Loucy (cell line): ENCODE results near the gene ASXL1.
"Not testable (repeated sequence)": the region's sequence is repeated elsewhere in the genome, so short reads cannot be mapped to it uniquely, and the experiment has no call there.

Experiments used
- H2AFZ ChIP-seq: fragments of 200-600 bp; sonication (generic); 2 replicates; pipeline ENCODE4 v1.6.0; 2016; ENCODE audit warnings: antibody characterized with exemption, mild to moderate bottlenecking, low read length, moderate library complexity
- H3F3A ChIP-seq: fragments of 200-600 bp; 2 replicates; pipeline ENCODE4 v1.6.0; 2016; ENCODE audit warnings: antibody characterized with exemption, low read depth, mild to moderate bottlenecking
- H3K27me3 ChIP-seq: fragments of 200-600 bp; sonication (generic); 2 replicates; pipeline ENCODE4 v1.6.1; 2014; ENCODE audit warnings: low read length, mild to moderate bottlenecking; ENCODE audit not compliant: insufficient read depth, poor library complexity, severe bottlenecking
- H3K36me3 ChIP-seq: fragments of 200-600 bp; sonication (generic); 2 replicates; pipeline ENCODE4 v1.6.1; 2016; ENCODE audit warnings: low read length; ENCODE audit not compliant: insufficient read depth
- H3K4me1 ChIP-seq: fragments of 200-600 bp; sonication (generic); 2 replicates; pipeline ENCODE4 v1.5.1; 2014; ENCODE audit warnings: low read length, mild to moderate bottlenecking; ENCODE audit not compliant: insufficient read depth, poor library complexity, severe bottlenecking
- H3K4me2 ChIP-seq: fragments of 200-600 bp; sonication (generic); 2 replicates; pipeline ENCODE4 v1.6.0; 2014; ENCODE audit warnings: antibody characterized with exemption, low read length, low read depth, mild to moderate bottlenecking; ENCODE audit not compliant: poor library complexity, severe bottlenecking
- H3K4me3 ChIP-seq: fragments of 200-600 bp; sonication (generic); 2 replicates; pipeline ENCODE4 v1.5.1; 2014; ENCODE audit warnings: low read length, mild to moderate bottlenecking, mixed read lengths; ENCODE audit not compliant: poor library complexity, severe bottlenecking
- H3K79me2 ChIP-seq: fragments of 200-600 bp; sonication (generic); 2 replicates; pipeline ENCODE4 v1.6.1; 2014; ENCODE audit warnings: low read length; ENCODE audit not compliant: insufficient read depth
- H3K9ac ChIP-seq: fragments of 200-600 bp; sonication (generic); 2 replicates; pipeline ENCODE4 v1.6.0; 2014; ENCODE audit warnings: mild to moderate bottlenecking, low read depth, low read length, moderate library complexity; ENCODE audit not compliant: poor library complexity, severe bottlenecking
- H3K9me2 ChIP-seq: fragments of 200-600 bp; sonication (generic); replicated peaks from 2 replicates; pipeline ENCODE4 v1.6.1; 2016; ENCODE audit warnings: low read depth, low read length, mixed read lengths
- H3K9me3 ChIP-seq: fragments of 200-600 bp; sonication (generic); 2 replicates; pipeline ENCODE4 v1.6.1; 2014; ENCODE audit warnings: mild to moderate bottlenecking, antibody characterized with exemption, low read length, low read depth; ENCODE audit not compliant: insufficient read depth
- H4K20me1 ChIP-seq: fragments of 200-600 bp; sonication (generic); 2 replicates; pipeline ENCODE4 v1.6.0; 2014; ENCODE audit warnings: antibody characterized with exemption, low read length, mild to moderate bottlenecking; ENCODE audit not compliant: insufficient read depth, poor library complexity, severe bottlenecking
- CTCF ChIP-seq: fragments of 200-600 bp; sonication (generic); conservative IDR thresholded peaks from 2 replicates; pipeline ENCODE4 v1.5.1; 2014; ENCODE audit warnings: mild to moderate bottlenecking, antibody characterized with exemption, low read length
- EZH2phosphoT487 ChIP-seq: fragments of 200-600 bp; IDR thresholded peaks from 2 replicates; pipeline ENCODE4 v1.6.1; 2018; ENCODE audit warnings: antibody characterized with exemption, mild to moderate bottlenecking, moderate library complexity, borderline replicate concordance

Gene ASXL1

DNA sequence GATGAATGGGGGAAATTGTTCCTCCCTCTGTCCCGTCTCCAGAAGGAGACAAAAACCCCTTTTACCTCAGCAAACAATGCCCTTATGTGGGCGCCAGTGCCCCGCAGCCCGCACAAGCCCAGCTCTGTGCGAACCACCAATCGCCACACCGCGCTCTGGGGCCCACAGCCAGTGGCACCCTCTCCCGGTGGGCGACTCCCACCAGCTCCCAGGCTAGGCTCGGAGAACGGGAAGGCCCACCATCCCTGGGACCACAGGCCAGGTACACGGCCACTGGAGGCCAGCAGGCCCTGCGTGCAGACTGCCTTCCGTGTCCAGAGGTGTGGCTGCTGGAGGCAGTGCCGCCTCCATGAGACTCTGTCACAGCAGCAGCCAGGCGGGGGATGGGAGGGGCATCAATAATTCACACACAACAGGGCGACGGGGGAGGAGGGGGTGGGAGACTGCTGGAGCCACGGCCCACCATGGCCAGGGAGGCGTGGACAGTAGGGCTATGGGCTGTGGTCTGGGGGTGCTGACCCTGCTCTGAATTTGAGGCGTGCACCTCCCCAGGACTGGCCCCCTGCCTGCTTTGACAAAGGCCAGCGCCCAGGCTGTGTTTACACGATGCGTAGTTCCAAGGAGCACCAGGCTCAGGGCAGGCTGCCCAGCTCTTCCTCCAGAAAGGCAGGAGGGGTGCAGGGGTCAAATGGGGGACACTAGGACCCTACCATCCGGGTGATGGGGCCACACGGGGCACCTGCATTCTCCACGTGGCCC is 105.7 kb downstream of the ASXL1 start:
- peaks cover 66% of the 10 kb centered on the region for H4K20me1 ChIP-seq
- TF ChIP-seq CTCF = no peak
- no peak for TF ChIP-seq EZH2phosphoT487

DNA sequence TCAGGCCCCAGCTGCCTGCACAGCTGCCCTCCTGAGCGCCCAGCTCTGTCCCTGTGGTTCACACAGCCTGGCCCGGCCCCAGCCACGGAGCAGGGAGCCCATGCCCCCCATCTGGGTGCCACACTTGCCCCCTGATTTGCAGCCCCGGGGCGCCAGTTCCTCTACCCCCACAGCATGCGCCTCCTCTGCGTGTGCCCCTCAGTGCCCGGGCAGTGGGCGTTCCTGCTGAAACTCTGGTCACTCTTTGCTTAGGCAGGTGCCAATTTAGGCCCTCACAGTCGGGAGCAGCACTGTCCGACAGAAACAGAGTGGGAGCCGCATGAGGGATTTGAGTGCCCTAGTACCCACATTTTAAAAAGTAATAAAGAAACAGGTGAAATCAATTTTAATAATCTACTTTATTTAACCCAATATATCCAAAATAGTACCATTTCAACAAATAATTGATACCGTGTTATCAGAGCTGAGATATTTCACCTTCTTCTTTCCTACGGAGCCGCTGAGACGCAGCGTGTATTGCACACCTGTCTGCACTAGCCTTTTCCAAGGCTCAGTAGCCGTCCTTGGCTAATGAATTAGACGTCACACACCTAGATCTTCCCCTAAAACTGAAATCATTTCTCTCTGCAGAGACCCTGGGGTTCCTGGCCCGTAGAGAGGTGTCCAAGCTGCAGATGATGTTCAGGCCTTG is 106.4 kb downstream of the ASXL1 start:
- Histone ChIP-seq H3K4me1 (no peaks in the 10 kb centered on the region), H3K36me3 (peaks cover 86% of the 10 kb centered on the region; the same call in 1 of the 2 replicates), H3K4me2 (no peak overlapping the region), H3F3A (no peaks in the 10 kb centered on the region), H4K20me1 (peaks cover 70% of the 10 kb centered on the region), H3K9me2 (no peaks in the 10 kb centered on the region), H2AFZ (no peak overlapping the region), H3K79me2 (peaks cover 83% of the 10 kb centered on the region), H3K4me3 (no peak overlapping the region), H3K9me3 (no peaks in the 10 kb centered on the region), H3K9ac (no peak overlapping the region), H3K27me3 (no peaks in the 10 kb centered on the region)
- no peak for TF ChIP-seq EZH2phosphoT487
- no peak for TF ChIP-seq CTCF

More for the DNA sequence above, 105.7 kb downstream of the ASXL1 start:
- H3K27me3 ChIP-seq = no peaks in the 10 kb centered on the region
- H3K36me3 ChIP-seq = peaks cover 87% of the 10 kb centered on the region; the same call in 1 of the 2 replicates
- no peaks in the 10 kb centered on the region for H3K9me2 ChIP-seq
- H3K79me2 ChIP-seq = peaks cover 76% of the 10 kb centered on the region
- no peak overlapping the region for H2AFZ ChIP-seq
- no peak overlapping the region for H3K4me3 ChIP-seq
- H3F3A ChIP-seq = no peaks in the 10 kb centered on the region
- no peak overlapping the region for H3K4me2 ChIP-seq
- no peaks in the 10 kb centered on the region for H3K9me3 ChIP-seq
- no peak overlapping the region for H3K9ac ChIP-seq
- no peaks in the 10 kb centered on the region for H3K4me1 ChIP-seq

DNA sequence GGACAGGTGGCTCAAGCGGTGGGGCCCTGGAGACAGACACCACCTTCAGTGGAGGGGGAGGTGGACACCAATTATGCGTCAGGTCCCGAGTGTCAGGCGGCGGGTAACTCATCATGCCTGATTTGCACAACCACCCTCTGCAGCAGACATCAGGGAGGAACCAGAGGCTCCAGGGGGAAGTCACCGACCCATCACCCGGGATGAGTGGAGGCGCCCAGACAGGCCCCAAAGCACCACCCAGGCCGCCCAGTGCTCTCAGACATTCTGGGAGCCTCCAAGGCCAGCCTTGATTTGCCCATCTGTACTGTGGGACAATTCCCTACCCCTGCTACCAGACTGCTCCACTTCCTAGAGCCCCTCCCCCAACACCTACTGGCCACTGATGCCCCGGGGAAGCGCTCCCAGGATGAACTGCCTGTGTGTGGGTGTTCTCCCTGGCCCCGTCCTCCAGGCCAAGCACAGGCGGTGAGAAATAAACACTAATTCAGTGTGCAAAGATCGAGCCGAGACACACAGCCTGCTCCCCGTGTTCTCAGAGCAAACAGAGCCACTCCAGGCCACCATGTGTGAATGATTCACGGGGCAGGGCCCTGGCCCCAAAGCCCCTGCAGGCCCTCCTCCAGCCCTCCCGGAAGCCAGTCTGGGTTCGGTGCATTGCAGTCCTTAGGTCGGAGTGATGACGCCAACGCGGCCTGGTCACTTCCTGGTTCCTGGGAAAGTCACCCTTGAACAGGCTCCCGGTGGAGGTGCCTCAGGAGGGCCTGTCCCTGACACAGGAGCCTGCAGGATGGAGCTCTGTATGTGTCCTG is 107.2 kb downstream of the ASXL1 start:
- H3K9me2 ChIP-seq = no peaks in the 10 kb centered on the region
- no peak overlapping the region for H2AFZ ChIP-seq
- no peak for TF ChIP-seq CTCF
- TF ChIP-seq EZH2phosphoT487 = no peak
- H3K79me2 ChIP-seq = peaks cover 83% of the 10 kb centered on the region
- no peaks in the 10 kb centered on the region for H3K9me3 ChIP-seq
- no peaks in the 10 kb centered on the region for H3K4me1 ChIP-seq
- peaks cover 85% of the 10 kb centered on the region; the same call in 1 of the 2 replicates for H3K36me3 ChIP-seq
- H3F3A ChIP-seq = no peaks in the 10 kb centered on the region
- H3K4me2 ChIP-seq = no peak overlapping the region
- H3K27me3 ChIP-seq = no peaks in the 10 kb centered on the region
- peaks cover 78% of the 10 kb centered on the region for H4K20me1 ChIP-seq
- H3K4me3 ChIP-seq = no peak overlapping the region
- no peak overlapping the region for H3K9ac ChIP-seq

- Histone ChIP-seq H3K36me3 (peaks cover 84% of the 10 kb centered on the region; the same call in 1 of the 2 replicates), H3K79me2 (peaks cover 84% of the 10 kb centered on the region), H4K20me1 (peaks cover 82% of the 10 kb centered on the region)
- not testable (repeated sequence) for H3K4me3 ChIP-seq, H3F3A ChIP-seq, H2AFZ ChIP-seq, H3K4me1 ChIP-seq, H3K9ac ChIP-seq, H3K9me2 ChIP-seq, H3K9me3 ChIP-seq, H3K4me2 ChIP-seq, H3K27me3 ChIP-seq
Measured at GRCh38 chr20:32465901-32466675, 108.0 kb downstream of the ASXL1 start.
